Right renal cortex interstitium (tissue), 3 donors: ENCODE results near the gene BIVM. TPM values are rescaled to one million over a fixed set of nuclear protein-coding genes. Genes with fewer than 3 reads are reported as not detected.

Experiments
- DNase-seq, 3 donors: peaks; one replicate each; pipeline ENCODE4 v3.0.0-alpha.2; 2013; ENCODE audit warnings: low read depth in 3 of 3, low spot score in 2 of 3
- polyA plus RNA-seq, 3 donors: library from polyadenylated mRNA; unstranded; fragments of 120-200 nt; gene quantifications; one replicate each; pipeline ENCODE4 v1.2.1, GENCODE V29; 2013; ENCODE audit not compliant: insufficient read length in 3 of 3

The BIVM gene
- polyA plus RNA-seq, 3 donors, result 44.2 to 49.2 (median 47.5) TPM

- DNase-seq, result no peak
These were observed 78.4 kb downstream of the BIVM start for GRCh38 chr13:102877303-102877702.

GRCh38 chr13:102878481-102878880 lies 79.6 kb downstream of the BIVM start:
- no peak for DNase-seq

- DNase-seq, result no peak
These were observed 81.0 kb downstream of the BIVM start for GRCh38 chr13:102879793-102880499.

GRCh38 chr13:102881819-102882686 lies 83.1 kb downstream of the BIVM start:
- no peak for DNase-seq

Other genes starting within 250 kb of the BIVM start
- gene TPP2, start 202.1 kb upstream of the BIVM start, polyA plus RNA-seq, result 10 to 100 TPM; 61.0 to 66.2 (median 65.5) TPM
- gene METTL21C, start 104.1 kb upstream of the BIVM start, polyA plus RNA-seq, result under 1 TPM; 0.33 to 0.79 (median 0.62) TPM
- gene TEX30, start 25.3 kb upstream of the BIVM start, polyA plus RNA-seq, result 10 to 100 TPM; 32.7 to 33.6 (median 33.0) TPM
- gene POGLUT2, start 143 bp upstream of the BIVM start, polyA plus RNA-seq, result 10 to 100 TPM; 46.3 to 52.6 (median 50.7) TPM
- gene ERCC5, start 46.9 kb downstream of the BIVM start, polyA plus RNA-seq, result 10 to 100 TPM; 75.4 to 84.2 (median 83.8) TPM